ENCODE results near the gene EYS.

GRCh38 chr6:63858691-63859090 is 1848.3 kb downstream of the EYS start:
- TF ChIP-seq CTCF (IDR thresholded peaks at IDR 0.05; ENCODE audit: low read depth, low read length) = no peak
- no peak for TF ChIP-seq POLR2A (IDR thresholded peaks at IDR 0.05; ENCODE audit: extremely low read depth, insufficient read length)
- no peak for TF ChIP-seq MAX (IDR thresholded peaks at IDR 0.05; ENCODE audit: low read depth, low read length)
